CD4-positive, alpha-beta T cell treated with Interleukin-6 for 4 hours (primary cell): ENCODE results near the gene ZNF283.

Experiments used
- DNase-seq: peaks from one replicate; pipeline ENCODE4 v3.0.0-alpha.2; 2020; ENCODE audit warnings: mixed read lengths

ZNF283 gene

DNA sequence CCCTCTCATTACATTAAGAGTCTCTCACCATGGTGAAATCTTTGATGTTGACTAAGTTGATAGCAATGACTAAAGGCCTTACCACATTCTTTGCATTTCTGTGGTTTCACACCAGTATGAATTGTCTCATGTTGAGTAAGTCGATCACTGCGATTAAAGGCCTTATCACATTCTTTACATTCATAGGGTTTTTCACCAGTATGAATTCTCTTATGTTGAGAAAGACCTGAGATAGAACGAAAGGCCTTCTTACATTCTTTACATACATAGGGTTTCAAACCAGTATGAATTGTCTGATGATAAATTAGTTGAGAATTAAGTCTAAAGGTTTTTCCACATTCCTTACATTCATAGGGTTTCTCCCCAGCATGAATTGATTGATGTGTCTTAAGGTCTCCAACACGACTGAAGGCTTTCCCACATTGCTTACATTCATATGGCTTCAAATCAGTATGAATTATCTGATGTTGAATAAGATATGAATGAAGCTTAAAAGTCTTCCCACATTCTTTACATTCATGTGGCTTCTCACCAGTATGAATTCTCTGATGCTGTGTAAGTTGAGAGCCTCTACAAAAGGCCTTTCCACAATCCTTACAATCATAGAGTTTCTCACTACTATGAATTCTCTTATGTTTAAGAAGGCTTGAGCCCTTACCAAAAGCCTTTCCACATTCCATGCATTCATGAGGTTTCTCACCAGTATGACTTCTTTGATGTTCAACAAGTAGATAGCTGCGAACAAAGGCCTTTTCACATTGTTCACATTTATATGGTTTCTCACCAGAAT, 45.6 kb downstream of the ZNF283 start:
- no peak for DNase-seq

GRCh38 chr19:43880483-43880882, 53.4 kb downstream of the ZNF283 start:
- DNase-seq: no peak

- DNase-seq: no peak
These were observed 56.7 kb downstream of the ZNF283 start, which contains the start of gene ZNF404 for GRCh38 chr19:43883864-43884263. Gene ZNF404 (minus strand): TSS chr19:43883964.

- no peak for DNase-seq
These were observed 68.7 kb downstream of the ZNF283 start for GRCh38 chr19:43895727-43896308.
